HCT116 (cell line): Measurements from ENCODE around the gene CAMKK1. TPM values are rescaled to one million over a fixed set of nuclear protein-coding genes. Genes with fewer than 3 reads are reported as not detected.

ENCODE experiments used
- ATAC-seq: fragments of 200-7000 bp; cut with Tn5 transposase; 2 replicates; pipeline ENCODE4 v1.9.1; 2020; ENCODE audit warnings: mild to moderate bottlenecking, moderate library complexity
- BruUV-seq: library from RNA; stranded (reverse); fragments of 400-500 nt; replicated peaks from 2 replicates; lab custom pipeline; 2021; lab: Mats Ljungman, UMichigan
- CTCF ChIA-PET: fragments of 300-600 bp; sonication (Branson Sonifier 250); formaldehyde crosslinking; loops from one replicate; lab custom pipeline; 2021; ENCODE audit warnings: antibody characterized with exemption; lab: Charles Lee
- POLR2A ChIA-PET: fragments of 300-600, 350-600 bp; sonication (Branson Sonifier 250); formaldehyde crosslinking; loops from one replicate; lab custom pipeline; 2021; ENCODE audit warnings: antibody characterized with exemption; lab: Charles Lee
- RAD21 ChIA-PET, 2 experiments: fragments of 300-600 bp; sonication (Branson Sonifier 250); formaldehyde crosslinking; loops; one replicate each; lab custom pipeline; 2023; ENCODE audit warnings: low total read pairs in 2 of 2; ENCODE audit not compliant: uncharacterized antibody in 2 of 2, unreplicated experiment in 2 of 2, low non-redundant PET in 1 of 2; lab: Charles Lee
- DNase-seq: peaks from one replicate; pipeline ENCODE4 v3.0.0-alpha.2; 2010; ENCODE audit warnings: low read depth, low spot score
- H2AFZ ChIP-seq: fragments of 200-600 bp; shearing (Covaris generic), sonication (generic); 2 replicates; pipeline ENCODE4 v1.6.1; 2017; ENCODE audit warnings: low read depth, mixed run types, mixed read lengths, antibody characterized with exemption, low read length; ENCODE audit not compliant: poor library complexity, severe bottlenecking
- H3K27ac ChIP-seq: 2 replicates; pipeline ENCODE4 v1.5.1; 2012; ENCODE audit warnings: low read depth, low read length
- H3K27me3 ChIP-seq: fragments of 200-600 bp; sonication (generic); 2 replicates; pipeline ENCODE4 v1.6.1; 2016; ENCODE audit warnings: mixed run types, low read length, mixed read lengths; ENCODE audit not compliant: insufficient read depth
- H3K36me3 ChIP-seq, 2 experiments: fragments of 200-500 bp in 1 of 2; fragments of 200-600 bp in 1 of 2; sonication (Bioruptor generic) in 1 of 2; sonication (generic) in 1 of 2; 2 replicates each; pipeline versions ENCODE4 v1.5.1 to v1.6.1; 2014 to 2016; ENCODE audit warnings: low read length in 2 of 2, inconsistent platforms in 1 of 2, mixed read lengths in 1 of 2, mixed run types in 1 of 2; ENCODE audit not compliant: insufficient read depth in 2 of 2, control insufficient read depth in 1 of 2
- H3K4me1 ChIP-seq, 2 experiments: fragments of 200-600 bp in 1 of 2; sonication (generic) in 1 of 2; 2 replicates each; pipeline versions ENCODE4 v1.5.1 to v1.6.1; 2012 to 2017; ENCODE audit warnings: low read length in 2 of 2, inconsistent platforms in 1 of 2, mild to moderate bottlenecking in 1 of 2, mixed read lengths in 1 of 2, mixed run types in 1 of 2, moderate library complexity in 1 of 2; ENCODE audit not compliant: insufficient read depth in 2 of 2, control insufficient read depth in 1 of 2
- H3K4me2 ChIP-seq: fragments of 200-600 bp; sonication (generic); 2 replicates; pipeline ENCODE4 v1.6.1; 2017; ENCODE audit warnings: mixed run types, low read length, mixed read lengths
- H3K4me3 ChIP-seq, 2 experiments: fragments of 200-600 bp in 1 of 2; sonication (generic) in 1 of 2; replicated peaks in 1 of 2; 2 replicates each; pipeline ENCODE4 v1.5.1; 2011 to 2016; ENCODE audit warnings: low read length in 2 of 2, control low read depth in 1 of 2, low read depth in 1 of 2, mild to moderate bottlenecking in 1 of 2, mixed read lengths in 1 of 2, mixed run types in 1 of 2
- H3K79me2 ChIP-seq: fragments of 200-600 bp; sonication (generic); 2 replicates; pipeline ENCODE4 v1.6.1; 2017; ENCODE audit warnings: mild to moderate bottlenecking, mixed run types, low read length, moderate library complexity, mixed read lengths; ENCODE audit not compliant: insufficient read depth
- H3K9ac ChIP-seq: fragments of 200-600 bp; sonication (generic); 2 replicates; pipeline ENCODE4 v1.6.1; 2016; ENCODE audit warnings: low read length, mixed read lengths
- H3K9me2 ChIP-seq: fragments of 200-600 bp; sonication (generic), shearing (Covaris generic); 2 replicates; pipeline ENCODE4 v1.6.1; 2017; ENCODE audit warnings: mixed run types, mild to moderate bottlenecking, moderate library complexity; ENCODE audit not compliant: insufficient read depth
- H3K9me3 ChIP-seq, 2 experiments: fragments of 200-500 bp in 1 of 2; fragments of 200-600 bp in 1 of 2; sonication (Bioruptor generic) in 1 of 2; sonication (generic) in 1 of 2; 2 replicates each; pipeline ENCODE4 v1.6.1; 2014 to 2017; ENCODE audit warnings: low read length in 2 of 2, mixed read lengths in 2 of 2, inconsistent platforms in 1 of 2, low read depth in 1 of 2, mild to moderate bottlenecking in 1 of 2, mixed run types in 1 of 2, moderate library complexity in 1 of 2; ENCODE audit not compliant: control insufficient read depth in 1 of 2, insufficient read depth in 1 of 2
- H4K20me1 ChIP-seq: fragments of 200-600 bp; sonication (generic), shearing (Covaris generic); 2 replicates; pipeline ENCODE4 v1.6.1; 2017; ENCODE audit warnings: mixed run types, mild to moderate bottlenecking, moderate library complexity; ENCODE audit not compliant: insufficient read depth
- CBX3 ChIP-seq: IDR thresholded peaks from 2 replicates; pipeline ENCODE4 v1.6.1; 2012; ENCODE audit warnings: low read depth
- CEBPB ChIP-seq: IDR thresholded peaks from 2 replicates; pipeline ENCODE4 v1.6.1; 2012; ENCODE audit warnings: low read depth
- EGR1 ChIP-seq: IDR thresholded peaks from 2 replicates; pipeline ENCODE4 v1.6.1; 2012; ENCODE audit warnings: low read depth
- ELF1 ChIP-seq: IDR thresholded peaks from 2 replicates; pipeline ENCODE4 v1.6.1; 2012; ENCODE audit warnings: low read depth, borderline replicate concordance
- EZH2 ChIP-seq: fragments of 200-600 bp; sonication (generic); IDR thresholded peaks from 2 replicates; pipeline ENCODE4 v1.6.1; 2017; ENCODE audit warnings: antibody characterized with exemption, mixed run types
- EZH2phosphoT487 ChIP-seq: fragments of 200-600 bp; IDR thresholded peaks from 2 replicates; pipeline ENCODE4 v1.6.1; 2018; ENCODE audit warnings: antibody characterized with exemption, borderline replicate concordance
- FOSL1 ChIP-seq: IDR thresholded peaks from 2 replicates; pipeline ENCODE4 v1.6.1; 2012; ENCODE audit warnings: low read depth
- POLR2A ChIP-seq: IDR thresholded peaks from 2 replicates; pipeline ENCODE4 v1.7.0; 2011; ENCODE audit warnings: borderline replicate concordance; ENCODE audit not compliant: insufficient read depth, insufficient read length; ENCODE audit errors: extremely low read depth
- RAD21 ChIP-seq: IDR thresholded peaks from 2 replicates; pipeline ENCODE4 v1.6.1; 2012; ENCODE audit warnings: low read depth, mild to moderate bottlenecking
- SP1 ChIP-seq: IDR thresholded peaks from 2 replicates; pipeline ENCODE4 v1.6.1; 2012; ENCODE audit warnings: low read depth
- SRF ChIP-seq: IDR thresholded peaks from 2 replicates; pipeline ENCODE4 v1.6.1; 2012; ENCODE audit warnings: low read depth
- TCF7L2 ChIP-seq: IDR thresholded peaks from 2 replicates; pipeline ENCODE4 v1.7.0; 2011; ENCODE audit warnings: borderline replicate concordance, inconsistent platforms; ENCODE audit not compliant: insufficient read depth, insufficient read length; ENCODE audit errors: extremely low read depth
- YY1 ChIP-seq: IDR thresholded peaks from 2 replicates; pipeline ENCODE4 v1.6.1; 2011; ENCODE audit warnings: low read length, low read depth, moderate library complexity, mild to moderate bottlenecking; ENCODE audit not compliant: insufficient replicate concordance; ENCODE audit errors: extremely low read depth
- ZNF274 ChIP-seq: fragments of 200-500 bp; sonication (Bioruptor generic); IDR thresholded peaks from 2 replicates; pipeline ENCODE4 v1.6.1; 2014; ENCODE audit warnings: mild to moderate bottlenecking, low read depth, low read length, inconsistent platforms
- intact Hi-C: fragments of 100-400 bp; cut with micrococcal nuclease; formaldehyde crosslinking; loops from 2 replicates; pipeline ENCODE4 v1.10.0; 2022
- total RNA-seq: library from RNA; stranded (reverse); gene quantifications from one replicate; pipeline ENCODE4 v1.2.1, GENCODE V29; 2021; ENCODE audit not compliant: unreplicated experiment
- TF ChIP-seq, protein P1 (sequence below): IDR thresholded peaks from 2 replicates; pipeline ENCODE4 v1.6.1; 2011; ENCODE audit warnings: mild to moderate bottlenecking, low read length, moderate library complexity; ENCODE audit not compliant: insufficient replicate concordance; ENCODE audit errors: extremely low read depth
- TF ChIP-seq, protein P2 (sequence below): IDR thresholded peaks from 2 replicates; pipeline ENCODE4 v1.6.1; 2012
- TF ChIP-seq, protein P3 (sequence below), 3 experiments: fragments of 200-600 bp in 1 of 3; sonication (generic) in 1 of 3; IDR thresholded peaks in 2 of 3; conservative IDR thresholded peaks in 1 of 3; 2 replicates each; pipeline ENCODE4 v1.5.1; 2012 to 2017; ENCODE audit warnings: low read depth in 2 of 3, low read length in 2 of 3, antibody characterized with exemption in 1 of 3, borderline replicate concordance in 1 of 3, control low read depth in 1 of 3, mild to moderate bottlenecking in 1 of 3, mixed read lengths in 1 of 3, mixed run types in 1 of 3, moderate library complexity in 1 of 3; ENCODE audit not compliant: insufficient read depth in 1 of 3
- TF ChIP-seq, protein P4 (sequence below): IDR thresholded peaks from 2 replicates; pipeline ENCODE4 v1.6.1; 2012

The CAMKK1 gene
- total RNA-seq, 1 experiment from 2014 or later: 10.6 TPM

DNA sequence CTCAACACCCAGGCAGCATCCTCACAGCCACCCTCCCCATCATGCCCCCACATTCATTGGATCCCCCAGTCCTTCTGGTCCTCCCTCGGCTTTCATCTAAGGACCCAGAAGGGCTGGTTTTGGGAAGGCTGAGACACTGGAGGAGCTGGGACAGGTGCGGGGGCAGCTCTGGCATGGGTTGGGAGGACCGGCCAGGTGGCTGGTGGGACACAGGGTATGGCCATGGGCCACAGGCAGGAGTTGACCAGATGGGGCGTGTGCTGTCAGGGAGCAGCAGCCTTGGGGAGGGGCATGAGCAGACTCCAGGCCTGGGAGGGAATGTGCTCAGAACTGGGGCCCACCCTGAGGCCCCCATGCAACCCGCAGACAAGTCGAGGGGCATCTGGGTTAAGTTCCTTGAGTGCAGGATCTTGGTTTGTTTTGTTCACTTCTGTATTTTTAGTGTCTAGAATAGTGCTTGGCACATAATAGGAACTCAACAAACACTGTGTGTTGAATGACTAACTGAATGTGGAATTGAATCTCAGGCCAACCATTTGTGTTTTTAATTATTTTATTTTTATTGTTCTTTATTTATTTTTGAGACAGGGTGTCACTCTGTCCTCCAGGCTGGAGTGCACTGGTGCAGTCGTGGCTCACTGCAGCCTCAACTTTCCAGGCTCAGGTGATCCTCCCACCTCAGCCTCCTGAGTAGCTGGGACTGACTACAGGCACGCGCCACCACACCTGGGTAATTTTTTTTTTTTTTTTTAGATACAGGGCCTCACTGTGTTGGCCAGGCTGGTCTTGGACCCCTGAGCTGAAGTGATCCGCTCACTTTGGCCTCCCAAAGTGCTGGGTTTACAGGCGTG is 17.8 kb upstream of the CAMKK1 start:
- Histone ChIP-seq H3K4me1 (peaks cover 0 to 8% of the 10 kb centered on the region in 2 experiments; a peak in 2 of 4 replicates), H3K27ac (no peak overlapping the region), H3K4me2 (no peak overlapping the region), H3K36me3 (no peaks in the 10 kb centered on the region), H2AFZ (no peak overlapping the region), H3K4me3 (no peak overlapping the region), H3K27me3 (no peaks in the 10 kb centered on the region), H3K9me3 (no peaks in the 10 kb centered on the region), H3K79me2 (no peaks in the 10 kb centered on the region), H4K20me1 (no peaks in the 10 kb centered on the region), H3K9ac (no peak overlapping the region), H3K9me2 (no peaks in the 10 kb centered on the region)
- intact Hi-C loops: loop anchor here (5.0 kb wide), 1 partner anchor 162 kb away; no protein-coding TSS in a partner anchor
- POLR2A ChIA-PET: no interaction called here
- DNase-seq: no peak
- BruUV-seq: no TSS peak
- no peak for ATAC-seq
- no peak for TF ChIP-seq ZNF274
- TF ChIP-seq YY1: no peak
- TF ChIP-seq EZH2phosphoT487: no peak
- no peak for TF ChIP-seq EGR1
- TF ChIP-seq, protein P1, sequence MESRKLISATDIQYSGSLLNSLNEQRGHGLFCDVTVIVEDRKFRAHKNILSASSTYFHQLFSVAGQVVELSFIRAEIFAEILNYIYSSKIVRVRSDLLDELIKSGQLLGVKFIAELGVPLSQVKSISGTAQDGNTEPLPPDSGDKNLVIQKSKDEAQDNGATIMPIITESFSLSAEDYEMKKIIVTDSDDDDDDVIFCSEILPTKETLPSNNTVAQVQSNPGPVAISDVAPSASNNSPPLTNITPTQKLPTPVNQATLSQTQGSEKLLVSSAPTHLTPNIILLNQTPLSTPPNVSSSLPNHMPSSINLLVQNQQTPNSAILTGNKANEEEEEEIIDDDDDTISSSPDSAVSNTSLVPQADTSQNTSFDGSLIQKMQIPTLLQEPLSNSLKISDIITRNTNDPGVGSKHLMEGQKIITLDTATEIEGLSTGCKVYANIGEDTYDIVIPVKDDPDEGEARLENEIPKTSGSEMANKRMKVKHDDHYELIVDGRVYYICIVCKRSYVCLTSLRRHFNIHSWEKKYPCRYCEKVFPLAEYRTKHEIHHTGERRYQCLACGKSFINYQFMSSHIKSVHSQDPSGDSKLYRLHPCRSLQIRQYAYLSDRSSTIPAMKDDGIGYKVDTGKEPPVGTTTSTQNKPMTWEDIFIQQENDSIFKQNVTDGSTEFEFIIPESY: no peak
- no peak for TF ChIP-seq POLR2A
- TF ChIP-seq SRF: no peak
- TF ChIP-seq RAD21: no peak
- TF ChIP-seq, protein P2, sequence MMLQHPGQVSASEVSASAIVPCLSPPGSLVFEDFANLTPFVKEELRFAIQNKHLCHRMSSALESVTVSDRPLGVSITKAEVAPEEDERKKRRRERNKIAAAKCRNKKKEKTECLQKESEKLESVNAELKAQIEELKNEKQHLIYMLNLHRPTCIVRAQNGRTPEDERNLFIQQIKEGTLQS: no peak
- no peak for TF ChIP-seq FOSL1
- TF ChIP-seq CBX3: no peak
- no peak for TF ChIP-seq TCF7L2
- no peak for TF ChIP-seq EZH2
- TF ChIP-seq, protein P3, sequence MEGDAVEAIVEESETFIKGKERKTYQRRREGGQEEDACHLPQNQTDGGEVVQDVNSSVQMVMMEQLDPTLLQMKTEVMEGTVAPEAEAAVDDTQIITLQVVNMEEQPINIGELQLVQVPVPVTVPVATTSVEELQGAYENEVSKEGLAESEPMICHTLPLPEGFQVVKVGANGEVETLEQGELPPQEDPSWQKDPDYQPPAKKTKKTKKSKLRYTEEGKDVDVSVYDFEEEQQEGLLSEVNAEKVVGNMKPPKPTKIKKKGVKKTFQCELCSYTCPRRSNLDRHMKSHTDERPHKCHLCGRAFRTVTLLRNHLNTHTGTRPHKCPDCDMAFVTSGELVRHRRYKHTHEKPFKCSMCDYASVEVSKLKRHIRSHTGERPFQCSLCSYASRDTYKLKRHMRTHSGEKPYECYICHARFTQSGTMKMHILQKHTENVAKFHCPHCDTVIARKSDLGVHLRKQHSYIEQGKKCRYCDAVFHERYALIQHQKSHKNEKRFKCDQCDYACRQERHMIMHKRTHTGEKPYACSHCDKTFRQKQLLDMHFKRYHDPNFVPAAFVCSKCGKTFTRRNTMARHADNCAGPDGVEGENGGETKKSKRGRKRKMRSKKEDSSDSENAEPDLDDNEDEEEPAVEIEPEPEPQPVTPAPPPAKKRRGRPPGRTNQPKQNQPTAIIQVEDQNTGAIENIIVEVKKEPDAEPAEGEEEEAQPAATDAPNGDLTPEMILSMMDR (IDR thresholded peaks at IDR 0.05 in 2 of 3, conservative IDR thresholded peaks at IDR 0.05 in 1 of 3; ENCODE audit: borderline replicate concordance in 1 of 3, insufficient read depth in 1 of 3, low read depth in 2 of 3, low read length in 2 of 3): no peak
- no peak for TF ChIP-seq SP1
- no peak for TF ChIP-seq CEBPB
- TF ChIP-seq, protein P4, sequence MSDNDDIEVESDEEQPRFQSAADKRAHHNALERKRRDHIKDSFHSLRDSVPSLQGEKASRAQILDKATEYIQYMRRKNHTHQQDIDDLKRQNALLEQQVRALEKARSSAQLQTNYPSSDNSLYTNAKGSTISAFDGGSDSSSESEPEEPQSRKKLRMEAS: no peak
- TF ChIP-seq ELF1: no peak
- CTCF ChIA-PET: interaction anchor here (3.9 kb wide), 1 partner anchor 66 kb away, joined by 31 read pairs; the partner anchor contains the start of gene NCBP3
- RAD21 ChIA-PET: no interaction called here
